Measurements from ENCODE around the gene TMEM43.

Gene TMEM43

GRCh38 chr3:14126017-14126886 lies 1.4 kb downstream of the TMEM43 start:
- DNase-seq (ENCODE audit: low spot score), result no peak
- TF ChIP-seq CTCF (IDR thresholded peaks at IDR 0.05; ENCODE audit: extremely low read depth, missing control alignments), result no peak

- DNase-seq (ENCODE audit: low spot score), result no peak
- TF ChIP-seq CTCF (IDR thresholded peaks at IDR 0.05; ENCODE audit: extremely low read depth, missing control alignments), result no peak
Observed at GRCh38 chr3:14126887-14127505, 2.1 kb downstream of the TMEM43 start.

- TF ChIP-seq CTCF (IDR thresholded peaks at IDR 0.05; ENCODE audit: extremely low read depth, missing control alignments), result no peak
- no peak for DNase-seq (ENCODE audit: low spot score)
Observed at GRCh38 chr3:14127516-14128161, 2.8 kb downstream of the TMEM43 start.

GRCh38 chr3:14128724-14129123 lies 3.9 kb downstream of the TMEM43 start:
- DNase-seq (ENCODE audit: low spot score), result no peak
- no peak for TF ChIP-seq CTCF (IDR thresholded peaks at IDR 0.05; ENCODE audit: extremely low read depth, missing control alignments)

GRCh38 chr3:14129296-14129695 lies 4.4 kb downstream of the TMEM43 start:
- no peak for DNase-seq (ENCODE audit: low spot score)

GRCh38 chr3:14130230-14130629 lies 5.4 kb downstream of the TMEM43 start:
- no peak for DNase-seq (ENCODE audit: low spot score)
- TF ChIP-seq CTCF (IDR thresholded peaks at IDR 0.05; ENCODE audit: extremely low read depth, missing control alignments), result no peak

More at GRCh38 chr3:14129296-14129695, 4.4 kb downstream of the TMEM43 start:
- no peak for TF ChIP-seq CTCF (IDR thresholded peaks at IDR 0.05; ENCODE audit: extremely low read depth, missing control alignments)

GRCh38 chr3:14130707-14131106 lies 5.9 kb downstream of the TMEM43 start:
- TF ChIP-seq CTCF (IDR thresholded peaks at IDR 0.05; ENCODE audit: extremely low read depth, missing control alignments), result no peak
- no peak for DNase-seq (ENCODE audit: low spot score)

Measured in GM20000 (cell line).